Breast epithelium (tissue), 4 donors: ENCODE results near the gene PTPRK. TPM values are rescaled to one million over a fixed set of nuclear protein-coding genes. Genes with fewer than 3 reads are reported as not detected.

Experiments used
- DNase-seq, 2 donors: peaks; one replicate each; pipeline ENCODE4 v3.0.0-alpha.2; 2019; ENCODE audit warnings: low spot score in 2 of 2
- H3K27ac ChIP-seq, 2 donors: fragments of 200-600 bp; sonication (generic) in 1 of 2; one replicate each; pipeline ENCODE4 v1.5.1; 2016 to 2019; ENCODE audit warnings: mild to moderate bottlenecking in 1 of 2
- H3K27me3 ChIP-seq, 2 donors: fragments of 200-600 bp; sonication (generic) in 1 of 2; one replicate each; pipeline versions ENCODE4 v1.5.1 to v1.6.0; 2017 to 2019; ENCODE audit warnings: control low read depth in 1 of 2, mild to moderate bottlenecking in 1 of 2
- H3K36me3 ChIP-seq: fragments of 200-600 bp; one replicate; pipeline ENCODE4 v1.5.1; 2019
- H3K4me1 ChIP-seq, 2 donors: fragments of 200-600 bp; sonication (generic); one replicate each; pipeline ENCODE4 v1.5.1; 2016 to 2019; ENCODE audit warnings: control low read depth in 1 of 2
- H3K4me3 ChIP-seq, 3 donors: fragments of 200-600 bp; sonication (generic); 1 replicate in 2 of 3; 2 replicates in 1 of 3; pipeline ENCODE4 v1.5.1; 2016 to 2019; ENCODE audit warnings: mild to moderate bottlenecking in 3 of 3, moderate library complexity in 2 of 3
- H3K9me3 ChIP-seq, 2 donors: fragments of 200-600 bp; sonication (generic) in 1 of 2; one replicate each; pipeline ENCODE4 v1.5.1; 2016 to 2019; ENCODE audit warnings: control low read depth in 1 of 2
- POLR2A ChIP-seq: fragments of 450-650 bp; IDR thresholded peaks from one replicate; pipeline ENCODE4 v1.6.1; 2016; ENCODE audit warnings: antibody characterized with exemption, mild to moderate bottlenecking, moderate library complexity
- POLR2AphosphoS5 ChIP-seq, 3 donors: sonication (generic); formaldehyde crosslinking; IDR thresholded peaks; one replicate each; pipeline ENCODE4 v1.6.1; 2017; ENCODE audit warnings: antibody characterized with exemption in 3 of 3
- intact Hi-C: fragments of 100-400 bp; cut with DNase I; formaldehyde crosslinking; loops from one replicate; pipeline ENCODE4 v1.15.1; 2023; ENCODE audit warnings: low total_unique reads
- total RNA-seq, 3 donors: library from RNA; depleted of rRNA; stranded (reverse); fragments of >200 nt; gene quantifications; one replicate each; pipeline ENCODE4 v1.1.0, GENCODE V29; 2016
- TF ChIP-seq, protein P1 (sequence below), 3 donors: fragments of 450-650 bp; IDR thresholded peaks; one replicate each; pipeline ENCODE4 v1.5.1; 2016 to 2017; ENCODE audit warnings: antibody characterized with exemption in 3 of 3, mild to moderate bottlenecking in 3 of 3, moderate library complexity in 3 of 3

Gene PTPRK
- total RNA-seq, 3 donors from 2014 or later: 29.1 to 134 (median 77.0) TPM

DNA sequence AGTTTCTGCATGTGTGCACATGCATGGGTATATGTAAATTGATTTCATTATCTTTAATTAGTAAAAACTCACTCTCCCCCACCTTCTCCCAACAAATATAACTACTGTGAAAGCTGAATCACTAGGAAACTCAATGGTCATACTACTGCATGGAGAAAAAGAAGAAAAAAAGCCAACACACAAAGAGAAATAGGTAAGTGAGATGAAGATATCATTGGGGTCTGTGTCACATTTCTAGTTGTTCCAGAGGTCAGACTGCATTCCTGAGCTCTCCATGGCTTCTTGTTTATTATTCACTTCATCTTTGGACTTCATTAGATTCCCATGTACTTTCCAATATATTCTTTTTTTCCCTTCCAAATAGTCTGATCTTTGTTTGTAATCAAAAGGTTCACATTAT, 98.2 kb downstream of the PTPRK start:
- intact Hi-C loops: no loop called here

DNA sequence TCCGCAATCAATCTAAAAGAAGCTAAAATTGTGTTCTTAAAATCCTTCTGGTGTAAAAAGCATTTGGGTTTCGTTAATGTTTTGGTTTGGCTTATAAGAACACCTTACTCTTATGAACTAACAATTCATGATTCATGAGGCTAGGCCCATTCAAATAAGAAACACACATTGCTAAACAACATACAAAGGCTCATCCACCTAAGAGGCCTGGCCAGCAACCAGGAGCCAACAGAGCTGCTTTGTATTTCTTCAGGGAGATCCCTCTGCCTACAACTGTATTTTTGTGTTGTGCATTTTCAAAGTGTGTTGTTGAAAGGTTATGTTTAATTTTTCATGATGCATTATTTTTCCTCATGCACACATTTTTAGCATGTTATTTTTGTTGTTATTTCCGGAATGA, 98.6 kb downstream of the PTPRK start:
- intact Hi-C loops: no loop called here

More for the DNA sequence above, 98.2 kb downstream of the PTPRK start:
- H3K36me3 ChIP-seq: no peaks in the 10 kb centered on the region
- no peaks in the 10 kb centered on the region for H3K27me3 ChIP-seq
- TF ChIP-seq, protein P1, sequence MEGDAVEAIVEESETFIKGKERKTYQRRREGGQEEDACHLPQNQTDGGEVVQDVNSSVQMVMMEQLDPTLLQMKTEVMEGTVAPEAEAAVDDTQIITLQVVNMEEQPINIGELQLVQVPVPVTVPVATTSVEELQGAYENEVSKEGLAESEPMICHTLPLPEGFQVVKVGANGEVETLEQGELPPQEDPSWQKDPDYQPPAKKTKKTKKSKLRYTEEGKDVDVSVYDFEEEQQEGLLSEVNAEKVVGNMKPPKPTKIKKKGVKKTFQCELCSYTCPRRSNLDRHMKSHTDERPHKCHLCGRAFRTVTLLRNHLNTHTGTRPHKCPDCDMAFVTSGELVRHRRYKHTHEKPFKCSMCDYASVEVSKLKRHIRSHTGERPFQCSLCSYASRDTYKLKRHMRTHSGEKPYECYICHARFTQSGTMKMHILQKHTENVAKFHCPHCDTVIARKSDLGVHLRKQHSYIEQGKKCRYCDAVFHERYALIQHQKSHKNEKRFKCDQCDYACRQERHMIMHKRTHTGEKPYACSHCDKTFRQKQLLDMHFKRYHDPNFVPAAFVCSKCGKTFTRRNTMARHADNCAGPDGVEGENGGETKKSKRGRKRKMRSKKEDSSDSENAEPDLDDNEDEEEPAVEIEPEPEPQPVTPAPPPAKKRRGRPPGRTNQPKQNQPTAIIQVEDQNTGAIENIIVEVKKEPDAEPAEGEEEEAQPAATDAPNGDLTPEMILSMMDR (IDR thresholded peaks at IDR 0.05): no peak
- TF ChIP-seq POLR2A (no peak), POLR2AphosphoS5 (IDR thresholded peaks at IDR 0.05) (no peak)
- H3K27ac ChIP-seq: peak overlapping the region in 1 of 2 donors; percentile 34
- no peaks in the 10 kb centered on the region for H3K9me3 ChIP-seq
- no peaks in the 10 kb centered on the region for H3K4me1 ChIP-seq
- H3K4me3 ChIP-seq: no peak overlapping the region
- no peak for DNase-seq

DNA sequence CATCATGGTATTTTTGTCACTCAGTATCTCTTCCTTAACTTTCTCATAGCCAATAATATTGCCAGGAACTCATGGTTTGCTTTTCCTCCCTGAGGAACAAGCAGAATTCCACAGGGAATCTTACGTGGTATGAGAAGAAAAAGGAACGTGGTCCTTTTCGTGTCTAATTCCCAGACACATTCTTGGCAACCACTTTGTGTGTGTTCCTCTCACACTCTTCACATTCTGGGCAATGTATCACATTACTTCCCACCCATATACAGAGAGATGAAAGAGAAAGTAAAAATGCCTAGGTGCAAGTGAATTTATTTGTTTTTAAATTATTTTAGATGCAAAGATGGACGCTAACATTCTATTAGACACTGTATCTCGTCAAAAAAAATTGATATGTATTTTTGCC, 102.7 kb downstream of the PTPRK start:
- TF ChIP-seq POLR2AphosphoS5 (IDR thresholded peaks at IDR 0.05) (no peak), POLR2A (no peak)
- TF ChIP-seq, protein P1 (IDR thresholded peaks at IDR 0.05): no peak
- Histone ChIP-seq H3K27me3 (no peaks in the 10 kb centered on the region), H3K36me3 (no peaks in the 10 kb centered on the region), H3K4me3 (no peak overlapping the region), H3K9me3 (no peaks in the 10 kb centered on the region), H3K27ac (no peak overlapping the region), H3K4me1 (no peaks in the 10 kb centered on the region)
- no peak for DNase-seq
- intact Hi-C loops: no loop called here

More for the DNA sequence above, 98.6 kb downstream of the PTPRK start:
- Histone ChIP-seq H3K36me3 (no peaks in the 10 kb centered on the region), H3K27me3 (no peaks in the 10 kb centered on the region), H3K4me1 (no peaks in the 10 kb centered on the region), H3K27ac (peak overlapping the region; percentile 21 to 34), H3K4me3 (no peak overlapping the region), H3K9me3 (no peaks in the 10 kb centered on the region)
- no peak for TF ChIP-seq POLR2AphosphoS5 (IDR thresholded peaks at IDR 0.05)
- no peak for TF ChIP-seq POLR2A
- TF ChIP-seq, protein P1 (IDR thresholded peaks at IDR 0.05): no peak
- DNase-seq: peak in 1 of 2 donors; percentile 65

DNA sequence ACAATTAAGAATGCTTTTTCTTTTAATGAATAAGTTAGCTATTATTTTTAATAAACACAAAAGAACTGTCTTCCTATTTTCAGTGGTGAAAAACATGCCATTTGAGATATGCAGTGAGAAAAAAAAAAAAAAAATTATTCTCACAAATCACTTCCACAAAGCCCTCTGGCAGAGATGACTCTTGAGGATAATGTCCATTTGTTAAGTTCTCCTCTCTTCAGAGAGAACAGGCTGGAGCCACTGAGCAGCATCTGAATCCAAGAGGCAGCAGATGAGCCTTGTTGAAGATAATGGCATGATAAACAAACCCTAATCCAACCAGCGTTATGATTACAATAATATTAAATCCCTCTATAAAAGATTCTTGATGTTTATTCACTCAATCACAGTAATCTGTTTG, 105.0 kb downstream of the PTPRK start:
- intact Hi-C loops: no loop called here
- Histone ChIP-seq H3K36me3 (no peaks in the 10 kb centered on the region), H3K9me3 (no peaks in the 10 kb centered on the region), H3K27me3 (no peaks in the 10 kb centered on the region), H3K4me1 (no peaks in the 10 kb centered on the region), H3K4me3 (no peak overlapping the region), H3K27ac (no peak overlapping the region)
- no peak for TF ChIP-seq POLR2A
- no peak for TF ChIP-seq POLR2AphosphoS5 (IDR thresholded peaks at IDR 0.05)
- TF ChIP-seq, protein P1 (IDR thresholded peaks at IDR 0.05): no peak
- no peak for DNase-seq

DNA sequence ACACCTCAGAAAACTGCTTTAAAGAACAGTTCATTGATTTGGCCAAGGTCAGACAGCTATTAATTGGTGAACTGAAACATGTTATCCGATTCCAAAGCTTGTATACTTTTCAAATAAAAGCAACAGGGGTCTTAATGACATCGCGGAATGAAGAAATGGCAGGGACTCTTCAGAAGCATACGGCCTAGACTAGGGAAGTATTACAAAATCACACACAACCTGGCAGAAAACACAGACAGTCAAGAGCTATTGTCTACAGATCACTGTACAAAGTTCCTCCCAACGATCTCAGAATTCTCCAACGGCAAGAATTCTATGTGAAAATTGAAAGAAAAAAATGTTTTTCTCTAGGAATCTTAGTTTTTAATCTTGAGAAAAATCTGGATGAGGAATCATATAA, 105.5 kb downstream of the PTPRK start:
- intact Hi-C loops: no loop called here

More for the DNA sequence above, 105.5 kb downstream of the PTPRK start:
- H3K27me3 ChIP-seq: no peaks in the 10 kb centered on the region
- H3K4me1 ChIP-seq: no peaks in the 10 kb centered on the region
- no peak for DNase-seq
- no peaks in the 10 kb centered on the region for H3K9me3 ChIP-seq
- peak overlapping the region in 1 of 2 donors; percentile 22 for H3K27ac ChIP-seq
- no peak overlapping the region for H3K4me3 ChIP-seq
- H3K36me3 ChIP-seq: no peaks in the 10 kb centered on the region
- TF ChIP-seq POLR2AphosphoS5 (IDR thresholded peaks at IDR 0.05): no peak
- TF ChIP-seq, protein P1 (IDR thresholded peaks at IDR 0.05): no peak
- no peak for TF ChIP-seq POLR2A
